ENCODE measurements around the gene CNTD1. TPM values are rescaled to one million over a fixed set of nuclear protein-coding genes. Genes with fewer than 3 reads are reported as not detected.

The CNTD1 gene
- total RNA-seq, 1 donor from 2014 or later: not detected

DNA sequence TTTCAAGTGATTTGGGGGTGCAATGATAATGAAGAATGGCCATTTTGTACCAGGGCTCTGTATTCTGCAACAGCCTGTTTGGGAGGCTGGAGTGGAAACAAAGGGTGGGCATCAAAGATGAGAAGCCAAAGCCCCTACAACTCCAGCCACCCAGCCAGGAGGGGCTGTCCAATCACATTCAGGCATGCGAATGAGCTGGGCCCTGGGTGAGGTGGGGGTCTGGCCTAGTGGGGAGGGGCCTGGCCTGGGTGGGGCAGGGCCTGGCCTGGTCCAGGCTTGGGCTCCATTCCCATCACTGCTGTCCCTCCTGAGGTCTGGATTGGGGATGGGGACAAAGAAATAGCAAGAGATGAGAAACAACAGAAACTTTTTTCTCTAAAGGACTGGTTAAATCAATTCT is 58.7 kb downstream of the CNTD1 start:
- H3K27me3 ChIP-seq (ENCODE audit: low read depth): peaks cover 10% of the 10 kb centered on the region
- DNase-seq: no peak
- H3K4me3 ChIP-seq: no peak overlapping the region
- no peaks in the 10 kb centered on the region for H3K4me1 ChIP-seq
- no peak overlapping the region for H3K27ac ChIP-seq (replicated peaks)
- no peaks in the 10 kb centered on the region for H3K9me3 ChIP-seq (replicated peaks)
- intact Hi-C loops (cut with micrococcal nuclease): no loop called here
- TF ChIP-seq, protein P1, sequence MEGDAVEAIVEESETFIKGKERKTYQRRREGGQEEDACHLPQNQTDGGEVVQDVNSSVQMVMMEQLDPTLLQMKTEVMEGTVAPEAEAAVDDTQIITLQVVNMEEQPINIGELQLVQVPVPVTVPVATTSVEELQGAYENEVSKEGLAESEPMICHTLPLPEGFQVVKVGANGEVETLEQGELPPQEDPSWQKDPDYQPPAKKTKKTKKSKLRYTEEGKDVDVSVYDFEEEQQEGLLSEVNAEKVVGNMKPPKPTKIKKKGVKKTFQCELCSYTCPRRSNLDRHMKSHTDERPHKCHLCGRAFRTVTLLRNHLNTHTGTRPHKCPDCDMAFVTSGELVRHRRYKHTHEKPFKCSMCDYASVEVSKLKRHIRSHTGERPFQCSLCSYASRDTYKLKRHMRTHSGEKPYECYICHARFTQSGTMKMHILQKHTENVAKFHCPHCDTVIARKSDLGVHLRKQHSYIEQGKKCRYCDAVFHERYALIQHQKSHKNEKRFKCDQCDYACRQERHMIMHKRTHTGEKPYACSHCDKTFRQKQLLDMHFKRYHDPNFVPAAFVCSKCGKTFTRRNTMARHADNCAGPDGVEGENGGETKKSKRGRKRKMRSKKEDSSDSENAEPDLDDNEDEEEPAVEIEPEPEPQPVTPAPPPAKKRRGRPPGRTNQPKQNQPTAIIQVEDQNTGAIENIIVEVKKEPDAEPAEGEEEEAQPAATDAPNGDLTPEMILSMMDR (IDR thresholded peaks at IDR 0.05; ENCODE audit: borderline replicate concordance): no peak
- H3K36me3 ChIP-seq: no peaks in the 10 kb centered on the region

Small RNA genes within 50 kb of the gene (microRNA-seq; reads per million reads assigned to microRNA genes)
- not detected for gene MIR6781

Other genes with a start within 250 kb of the CNTD1 start
- gene HSD17B1, start 245.9 kb upstream of the CNTD1 start, total RNA-seq: 0.99 TPM
- 48.8 TPM for gene COASY, start 236.7 kb upstream of the CNTD1 start, total RNA-seq
- 79.7 TPM for gene MLX, start 231.8 kb upstream of the CNTD1 start, total RNA-seq
- gene PSMC3IP, start 221.1 kb upstream of the CNTD1 start, total RNA-seq: 2.5 TPM
- gene RETREG3, start 189.5 kb upstream of the CNTD1 start, total RNA-seq: 17.6 TPM
- gene TUBG1, start 189.2 kb upstream of the CNTD1 start, total RNA-seq: 48.0 TPM
- 15.6 TPM for gene TUBG2, start 139.6 kb upstream of the CNTD1 start, total RNA-seq
- gene PLEKHH3, start 121.9 kb upstream of the CNTD1 start, total RNA-seq: 21.5 TPM
- gene CCR10, start 117.0 kb upstream of the CNTD1 start, total RNA-seq: 0.88 TPM
- 4.2 TPM for gene CNTNAP1, start 116.3 kb upstream of the CNTD1 start, total RNA-seq
- gene EZH1, start 53.8 kb upstream of the CNTD1 start, total RNA-seq: 43.3 TPM
- 37.7 TPM for gene RAMP2, start 37.6 kb upstream of the CNTD1 start, total RNA-seq
- 37.5 TPM for gene VPS25, start 25.4 kb upstream of the CNTD1 start, total RNA-seq
- not detected for gene WNK4, start 18.3 kb upstream of the CNTD1 start, total RNA-seq
- 71.0 TPM for gene COA3, start 157 bp upstream of the CNTD1 start, total RNA-seq
- gene BECN1, start 25.4 kb downstream of the CNTD1 start, total RNA-seq: 80.8 TPM
- 62.6 TPM for gene PSME3, start 34.5 kb downstream of the CNTD1 start, total RNA-seq
- gene AOC2, start 45.7 kb downstream of the CNTD1 start, total RNA-seq: 0.44 TPM
- gene AOC3, start 52.3 kb downstream of the CNTD1 start, total RNA-seq: 7.6 TPM
- not detected for gene G6PC1, start 101.9 kb downstream of the CNTD1 start, total RNA-seq
- 26.0 TPM for gene AARSD1, start 165.6 kb downstream of the CNTD1 start, total RNA-seq
- 37.9 TPM for gene PTGES3L, start 181.2 kb downstream of the CNTD1 start, total RNA-seq
- gene RUNDC1, start 181.7 kb downstream of the CNTD1 start, total RNA-seq: 12.1 TPM
- 759 TPM for gene RPL27, start 199.6 kb downstream of the CNTD1 start, total RNA-seq
- 11.5 TPM for gene IFI35, start 207.9 kb downstream of the CNTD1 start, total RNA-seq
- gene VAT1, start 223.5 kb downstream of the CNTD1 start, total RNA-seq: 68.2 TPM
- 0.85 TPM for gene RND2, start 226.4 kb downstream of the CNTD1 start, total RNA-seq

Measured in left ventricle myocardium inferior (tissue), 1 donor.